Measurements from ENCODE around the gene ARHGEF37. TPM values are rescaled to one million over a fixed set of nuclear protein-coding genes. Genes with fewer than 3 reads are reported as not detected.

Gene ARHGEF37
- total and polyA plus RNA-seq, 2 donors (not counting 1 experiment from before 2014, with no cell fraction given): 0.31 to 5.3 TPM

DNA sequence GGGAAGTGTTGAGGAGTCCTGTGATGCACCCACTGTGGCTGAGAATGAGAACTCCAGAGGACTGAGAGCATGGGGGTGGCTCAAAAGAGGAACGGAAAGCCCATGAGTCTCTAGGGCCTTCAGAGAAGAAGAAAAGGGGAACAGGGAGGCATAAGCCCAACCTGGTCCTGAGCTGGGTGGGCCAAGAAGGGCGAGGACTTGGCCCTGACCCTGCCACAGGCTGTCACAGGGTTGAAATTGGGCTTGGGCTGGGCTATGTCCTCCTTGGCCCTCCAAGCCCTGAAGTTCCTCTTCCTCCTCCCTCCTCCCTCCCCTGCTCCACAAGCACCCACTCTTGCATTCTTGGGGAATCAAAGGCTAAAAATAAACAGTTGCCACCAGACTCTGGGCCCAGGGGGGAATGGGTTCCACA is 99.5 kb downstream of the ARHGEF37 start:
- no peak for DNase-seq (ENCODE audit: low read depth in 2 of 2)
- Histone ChIP-seq H3K4me3 (replicated peaks in 1 of 4; ENCODE audit: control extremely low read depth in 1 of 4, insufficient read depth in 1 of 4, low read depth in 3 of 4, low read length in 4 of 4) (no peak overlapping the region), H3K27ac (ENCODE audit: insufficient read depth, low read length) (no peak overlapping the region), H3K9ac (ENCODE audit: insufficient read depth, low read length) (no peak overlapping the region), H3K4me2 (ENCODE audit: extremely low read depth, insufficient read depth, low read length) (no peak overlapping the region), H3K9me3 (ENCODE audit: control insufficient read depth, insufficient read depth, low read depth, low read length) (no peaks in the 10 kb centered on the region), H4K20me1 (ENCODE audit: control insufficient read depth, extremely low read depth, insufficient read depth, low read length) (no peaks in the 10 kb centered on the region), H3K4me1 (ENCODE audit: control insufficient read depth, extremely low read depth, insufficient read depth, low read length) (no peaks in the 10 kb centered on the region), H3K79me2 (ENCODE audit: control insufficient read depth, insufficient read depth, low read length) (no peaks in the 10 kb centered on the region), H3K27me3 (ENCODE audit: control insufficient read depth, insufficient read depth, low read length) (peaks cover 12% of the 10 kb centered on the region), H3K36me3 (ENCODE audit: control insufficient read depth, insufficient read depth, low read length) (no peaks in the 10 kb centered on the region), H2AFZ (ENCODE audit: low read length) (no peak overlapping the region)
- no peak for TF ChIP-seq EZH2 (IDR thresholded peaks at IDR 0.05; ENCODE audit: low read length, missing control alignments)

DNA sequence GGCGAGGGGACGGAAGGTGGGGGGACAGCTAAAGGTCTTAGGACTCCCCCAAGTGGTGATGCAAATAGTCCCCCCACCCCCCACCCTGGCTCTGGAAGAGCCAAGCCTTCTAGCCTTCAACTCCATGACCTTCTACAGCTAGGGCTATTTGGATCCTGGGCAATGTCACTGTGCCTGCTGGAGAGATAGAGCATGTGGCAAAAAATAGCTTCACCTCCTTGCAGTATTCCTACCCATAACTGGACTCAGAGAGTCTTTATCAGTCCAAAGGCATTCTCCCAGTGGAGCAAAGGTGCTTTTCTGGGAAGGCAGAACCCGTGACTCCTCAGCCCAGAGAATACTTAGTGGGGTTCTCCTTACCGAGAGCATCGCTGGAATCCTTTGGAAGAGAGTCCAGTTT is 100.0 kb downstream of the ARHGEF37 start:
- TF ChIP-seq, protein P1, sequence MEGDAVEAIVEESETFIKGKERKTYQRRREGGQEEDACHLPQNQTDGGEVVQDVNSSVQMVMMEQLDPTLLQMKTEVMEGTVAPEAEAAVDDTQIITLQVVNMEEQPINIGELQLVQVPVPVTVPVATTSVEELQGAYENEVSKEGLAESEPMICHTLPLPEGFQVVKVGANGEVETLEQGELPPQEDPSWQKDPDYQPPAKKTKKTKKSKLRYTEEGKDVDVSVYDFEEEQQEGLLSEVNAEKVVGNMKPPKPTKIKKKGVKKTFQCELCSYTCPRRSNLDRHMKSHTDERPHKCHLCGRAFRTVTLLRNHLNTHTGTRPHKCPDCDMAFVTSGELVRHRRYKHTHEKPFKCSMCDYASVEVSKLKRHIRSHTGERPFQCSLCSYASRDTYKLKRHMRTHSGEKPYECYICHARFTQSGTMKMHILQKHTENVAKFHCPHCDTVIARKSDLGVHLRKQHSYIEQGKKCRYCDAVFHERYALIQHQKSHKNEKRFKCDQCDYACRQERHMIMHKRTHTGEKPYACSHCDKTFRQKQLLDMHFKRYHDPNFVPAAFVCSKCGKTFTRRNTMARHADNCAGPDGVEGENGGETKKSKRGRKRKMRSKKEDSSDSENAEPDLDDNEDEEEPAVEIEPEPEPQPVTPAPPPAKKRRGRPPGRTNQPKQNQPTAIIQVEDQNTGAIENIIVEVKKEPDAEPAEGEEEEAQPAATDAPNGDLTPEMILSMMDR (conservative IDR thresholded peaks at IDR 0.05 in 1 of 2, IDR thresholded peaks at IDR 0.05 in 1 of 2; ENCODE audit: low read depth in 1 of 2, low read length in 2 of 2): no peak
- TF ChIP-seq EZH2 (IDR thresholded peaks at IDR 0.05; ENCODE audit: low read length, missing control alignments): no peak
- peaks cover 16% of the 10 kb centered on the region for H3K27me3 ChIP-seq (ENCODE audit: control insufficient read depth, insufficient read depth, low read length)
- no peak overlapping the region for H3K4me3 ChIP-seq (replicated peaks in 1 of 4; ENCODE audit: control extremely low read depth in 1 of 4, insufficient read depth in 1 of 4, low read depth in 3 of 4, low read length in 4 of 4)
- H3K36me3 ChIP-seq (ENCODE audit: control insufficient read depth, insufficient read depth, low read length): no peaks in the 10 kb centered on the region
- H3K9ac ChIP-seq (ENCODE audit: insufficient read depth, low read length): no peak overlapping the region
- no peaks in the 10 kb centered on the region for H4K20me1 ChIP-seq (ENCODE audit: control insufficient read depth, extremely low read depth, insufficient read depth, low read length)
- H3K4me2 ChIP-seq (ENCODE audit: extremely low read depth, insufficient read depth, low read length): no peak overlapping the region
- no peak overlapping the region for H2AFZ ChIP-seq (ENCODE audit: low read length)
- no peaks in the 10 kb centered on the region for H3K79me2 ChIP-seq (ENCODE audit: control insufficient read depth, insufficient read depth, low read length)
- H3K4me1 ChIP-seq (ENCODE audit: control insufficient read depth, extremely low read depth, insufficient read depth, low read length): no peaks in the 10 kb centered on the region
- H3K27ac ChIP-seq (ENCODE audit: insufficient read depth, low read length): no peak overlapping the region
- H3K9me3 ChIP-seq (ENCODE audit: control insufficient read depth, insufficient read depth, low read depth, low read length): no peaks in the 10 kb centered on the region
- DNase-seq (ENCODE audit: low read depth in 2 of 2): no peak

DNA sequence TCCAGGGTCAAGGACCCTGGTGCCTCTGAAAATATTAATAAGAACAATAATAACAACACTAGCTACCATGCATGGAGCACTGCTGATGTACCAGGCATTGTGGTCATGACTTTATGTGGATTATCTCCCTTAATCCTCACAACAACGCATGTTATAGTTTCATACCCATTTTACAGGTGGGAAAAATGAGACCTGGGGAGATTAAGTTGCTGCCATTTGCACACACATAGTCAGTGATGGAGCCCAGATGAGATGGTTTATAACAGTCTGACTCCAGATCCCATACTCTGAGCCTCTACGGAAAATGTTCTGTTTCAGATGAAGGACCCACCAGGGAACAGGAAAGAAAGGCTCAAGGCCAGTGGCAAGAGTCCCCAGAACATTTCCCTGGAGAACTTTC is 100.6 kb downstream of the ARHGEF37 start:
- Histone ChIP-seq H2AFZ (ENCODE audit: low read length) (no peak overlapping the region), H4K20me1 (ENCODE audit: control insufficient read depth, extremely low read depth, insufficient read depth, low read length) (no peaks in the 10 kb centered on the region), H3K4me1 (ENCODE audit: control insufficient read depth, extremely low read depth, insufficient read depth, low read length) (no peaks in the 10 kb centered on the region), H3K9me3 (ENCODE audit: control insufficient read depth, insufficient read depth, low read depth, low read length) (no peaks in the 10 kb centered on the region), H3K36me3 (ENCODE audit: control insufficient read depth, insufficient read depth, low read length) (no peaks in the 10 kb centered on the region), H3K4me2 (ENCODE audit: extremely low read depth, insufficient read depth, low read length) (no peak overlapping the region), H3K27ac (ENCODE audit: insufficient read depth, low read length) (no peak overlapping the region), H3K27me3 (ENCODE audit: control insufficient read depth, insufficient read depth, low read length) (peaks cover 16% of the 10 kb centered on the region), H3K9ac (ENCODE audit: insufficient read depth, low read length) (no peak overlapping the region), H3K4me3 (replicated peaks in 1 of 4; ENCODE audit: control extremely low read depth in 1 of 4, insufficient read depth in 1 of 4, low read depth in 3 of 4, low read length in 4 of 4) (no peak overlapping the region), H3K79me2 (ENCODE audit: control insufficient read depth, insufficient read depth, low read length) (no peaks in the 10 kb centered on the region)
- no peak for DNase-seq (ENCODE audit: low read depth in 2 of 2)
- no peak for TF ChIP-seq EZH2 (IDR thresholded peaks at IDR 0.05; ENCODE audit: low read length, missing control alignments)
- TF ChIP-seq, protein P1 (conservative IDR thresholded peaks at IDR 0.05 in 1 of 2, IDR thresholded peaks at IDR 0.05 in 1 of 2; ENCODE audit: low read depth in 1 of 2, low read length in 2 of 2): no peak

Data from fibroblast of lung (primary cell).